ENCODE data around the gene ASB3.
"Not testable (repeated sequence)": the region's sequence is repeated elsewhere in the genome, so short reads cannot be mapped to it uniquely, and the experiment has no call there.

ASB3 gene

GRCh38 chr2:53786705-53787613 lies at the start of gene ASB3, which contains the start of gene ERLEC1:
ASB3 (minus strand) TSS chr2:53786953; CDS start chr2:53765572, 21,381 bp downstream.
ERLEC1 (plus strand) TSS chr2:53787044; CDS start chr2:53787211, 167 bp downstream.
- peak; percentile 97 for DNase-seq

GRCh38 chr2:53829980-53830290 lies 43.2 kb upstream of the ASB3 start:
- DNase-seq = not testable (repeated sequence)

GRCh38 chr2:53829273-53829979 lies 42.7 kb upstream of the ASB3 start:
- DNase-seq = no peak

- DNase-seq = no peak
Observed at GRCh38 chr2:53828331-53828730, 41.6 kb upstream of the ASB3 start.

GRCh38 chr2:53827398-53828175 lies 40.8 kb upstream of the ASB3 start:
- no peak for DNase-seq

- peak; percentile 14 for DNase-seq
Observed at GRCh38 chr2:53826587-53827397, 40.0 kb upstream of the ASB3 start.

GRCh38 chr2:53826030-53826410 lies 39.3 kb upstream of the ASB3 start:
- no peak for DNase-seq

- not testable (repeated sequence) for DNase-seq
Observed at GRCh38 chr2:53823639-53824038, 36.9 kb upstream of the ASB3 start.

- DNase-seq = no peak
Observed at GRCh38 chr2:53821810-53822209, 35.1 kb upstream of the ASB3 start.

GRCh38 chr2:53820711-53821110 lies 34.0 kb upstream of the ASB3 start:
- no peak for DNase-seq

- DNase-seq = no peak
Observed at GRCh38 chr2:53820048-53820447, 33.3 kb upstream of the ASB3 start.

- DNase-seq = no peak
Observed at GRCh38 chr2:53819634-53820033, 32.9 kb upstream of the ASB3 start.

GRCh38 chr2:53818854-53819435 lies 32.2 kb upstream of the ASB3 start:
- DNase-seq = no peak

- no peak for DNase-seq
Observed at GRCh38 chr2:53813151-53813550, 26.4 kb upstream of the ASB3 start.

GRCh38 chr2:53811601-53812000 lies 24.8 kb upstream of the ASB3 start:
- DNase-seq = no peak

- no peak for DNase-seq
Observed at GRCh38 chr2:53802617-53803151, 15.9 kb upstream of the ASB3 start.

GRCh38 chr2:53801547-53801946 lies 14.8 kb upstream of the ASB3 start:
- DNase-seq = no peak

GRCh38 chr2:53793821-53794220 lies 7.1 kb upstream of the ASB3 start:
- DNase-seq = no peak

- DNase-seq = no peak
Observed at GRCh38 chr2:53793261-53793660, 6.5 kb upstream of the ASB3 start.

GRCh38 chr2:53787614-53788289 lies 999 bp upstream of the ASB3 start:
- peak; percentile 50 for DNase-seq

GRCh38 chr2:53786352-53786704 lies 425 bp downstream of the ASB3 start:
- no peak for DNase-seq

All from eye (tissue), 1 donor.